ENCODE results near the gene CTBP2. TPM values are rescaled to one million over a fixed set of nuclear protein-coding genes. Genes with fewer than 3 reads are reported as not detected.

Gene CTBP2
- total RNA-seq, 1 experiment from 2014 or later: 125 TPM

- H3K27ac ChIP-seq (ENCODE audit: low read length): no peak overlapping the region
- H3K4me1 ChIP-seq (ENCODE audit: control insufficient read depth, insufficient read depth, low read length): peaks cover 15% of the 10 kb centered on the region
- TF ChIP-seq CTCF (IDR thresholded peaks at IDR 0.05) (no peak), SIN3A (IDR thresholded peaks at IDR 0.05; ENCODE audit: borderline replicate concordance, insufficient read depth, low read depth, low read length) (no peak), TCF7L2 (IDR thresholded peaks at IDR 0.05; ENCODE audit: low read depth, low read length) (no peak), POLR2AphosphoS5 (IDR thresholded peaks at IDR 0.05; ENCODE audit: low read depth, low read length) (no peak)
- TF ChIP-seq, protein P1, sequence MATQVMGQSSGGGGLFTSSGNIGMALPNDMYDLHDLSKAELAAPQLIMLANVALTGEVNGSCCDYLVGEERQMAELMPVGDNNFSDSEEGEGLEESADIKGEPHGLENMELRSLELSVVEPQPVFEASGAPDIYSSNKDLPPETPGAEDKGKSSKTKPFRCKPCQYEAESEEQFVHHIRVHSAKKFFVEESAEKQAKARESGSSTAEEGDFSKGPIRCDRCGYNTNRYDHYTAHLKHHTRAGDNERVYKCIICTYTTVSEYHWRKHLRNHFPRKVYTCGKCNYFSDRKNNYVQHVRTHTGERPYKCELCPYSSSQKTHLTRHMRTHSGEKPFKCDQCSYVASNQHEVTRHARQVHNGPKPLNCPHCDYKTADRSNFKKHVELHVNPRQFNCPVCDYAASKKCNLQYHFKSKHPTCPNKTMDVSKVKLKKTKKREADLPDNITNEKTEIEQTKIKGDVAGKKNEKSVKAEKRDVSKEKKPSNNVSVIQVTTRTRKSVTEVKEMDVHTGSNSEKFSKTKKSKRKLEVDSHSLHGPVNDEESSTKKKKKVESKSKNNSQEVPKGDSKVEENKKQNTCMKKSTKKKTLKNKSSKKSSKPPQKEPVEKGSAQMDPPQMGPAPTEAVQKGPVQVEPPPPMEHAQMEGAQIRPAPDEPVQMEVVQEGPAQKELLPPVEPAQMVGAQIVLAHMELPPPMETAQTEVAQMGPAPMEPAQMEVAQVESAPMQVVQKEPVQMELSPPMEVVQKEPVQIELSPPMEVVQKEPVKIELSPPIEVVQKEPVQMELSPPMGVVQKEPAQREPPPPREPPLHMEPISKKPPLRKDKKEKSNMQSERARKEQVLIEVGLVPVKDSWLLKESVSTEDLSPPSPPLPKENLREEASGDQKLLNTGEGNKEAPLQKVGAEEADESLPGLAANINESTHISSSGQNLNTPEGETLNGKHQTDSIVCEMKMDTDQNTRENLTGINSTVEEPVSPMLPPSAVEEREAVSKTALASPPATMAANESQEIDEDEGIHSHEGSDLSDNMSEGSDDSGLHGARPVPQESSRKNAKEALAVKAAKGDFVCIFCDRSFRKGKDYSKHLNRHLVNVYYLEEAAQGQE (IDR thresholded peaks at IDR 0.05; ENCODE audit: insufficient read depth in 1 of 2, low read depth in 2 of 2, low read length in 1 of 2): no peak
- DNase-seq (ENCODE audit: low read depth, low spot score) (no peak), ATAC-seq (no peak)
- intact Hi-C loops (cut with micrococcal nuclease; ENCODE audit: unreplicated experiment) (no loop called here), in situ Hi-C loops (cut with HindIII; ENCODE audit: low pct_unique_long_range_greater_than_20kb, low sequenced_read_pairs) (no loop called here)
- H3K27me3 ChIP-seq (ENCODE audit: control insufficient read depth, insufficient read depth, low read length): no peaks in the 10 kb centered on the region
- ChIA-PET CTCF (interaction anchor here (0.7 kb wide), 1 partner anchor 10 kb away, joined by 3 read pairs; no protein-coding TSS in a partner anchor), POLR2A (interaction anchor here (0.6 to 0.7 kb wide), 2 partner anchors 28 to 564 kb away, joined by 5 to 6 read pairs; no protein-coding TSS in a partner anchor)
- H3K9me3 ChIP-seq (ENCODE audit: control insufficient read depth, insufficient read depth, low read depth, low read length): no peaks in the 10 kb centered on the region
- H3K4me3 ChIP-seq (ENCODE audit: low read depth in 2 of 2, low read length in 2 of 2): no peak overlapping the region
- no TSS peak for BruUV-seq (replicated peaks)
- H3K36me3 ChIP-seq (ENCODE audit: control insufficient read depth, insufficient read depth, low read length): no peaks in the 10 kb centered on the region
Observed at GRCh38 chr10:125079091-125079600, 81.2 kb downstream of the CTBP2 start.

DNA sequence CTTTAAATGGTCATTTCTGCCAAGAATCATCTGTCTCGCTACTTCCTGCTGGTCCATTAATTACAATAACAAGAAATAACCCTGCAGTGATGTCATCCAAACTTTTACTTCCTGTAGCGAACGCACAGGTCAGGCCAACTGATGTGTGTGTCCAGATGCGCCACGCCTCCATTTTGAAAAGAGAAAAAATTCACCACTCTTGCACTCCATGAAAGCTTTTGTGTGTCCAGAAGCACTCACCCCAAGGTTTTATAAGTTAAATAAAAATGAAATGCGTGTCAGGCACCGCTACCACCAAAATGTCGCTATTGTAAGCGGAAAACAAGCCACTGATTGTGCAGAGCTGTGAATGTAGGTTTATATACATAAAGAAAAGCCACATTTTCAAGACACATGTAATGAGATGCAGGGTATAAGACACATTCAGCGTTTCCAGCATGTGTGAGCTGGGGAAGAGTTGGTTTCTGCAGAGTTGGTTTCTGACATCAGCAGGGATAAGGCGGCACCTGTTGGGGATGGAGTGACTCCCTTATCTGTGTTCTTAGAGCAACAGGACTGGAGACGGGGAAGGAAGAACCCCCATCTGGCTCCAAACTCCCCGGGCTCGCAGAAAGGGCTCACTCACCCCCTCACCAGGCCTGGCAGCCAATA, 83.3 kb downstream of the CTBP2 start:
- Histone ChIP-seq H3K36me3 (ENCODE audit: control insufficient read depth, insufficient read depth, low read length) (peaks cover 3% of the 10 kb centered on the region; the same call in 1 of the 2 replicates), H3K4me1 (ENCODE audit: control insufficient read depth, insufficient read depth, low read length) (no peaks in the 10 kb centered on the region), H3K27me3 (ENCODE audit: control insufficient read depth, insufficient read depth, low read length) (no peaks in the 10 kb centered on the region), H3K4me3 (ENCODE audit: low read depth in 2 of 2, low read length in 2 of 2) (no peak overlapping the region), H3K9me3 (ENCODE audit: control insufficient read depth, insufficient read depth, low read depth, low read length) (no peaks in the 10 kb centered on the region), H3K27ac (ENCODE audit: low read length) (no peak overlapping the region)
- ATAC-seq: no peak
- intact Hi-C loops (cut with micrococcal nuclease; ENCODE audit: unreplicated experiment): no loop called here
- ChIA-PET CTCF (interaction anchor here (1.0 kb wide), 1 partner anchor 29 kb away, joined by 3 read pairs; no protein-coding TSS in a partner anchor), POLR2A (no interaction called here)
- in situ Hi-C loops (cut with HindIII; ENCODE audit: low pct_unique_long_range_greater_than_20kb, low sequenced_read_pairs): no loop called here
- DNase-seq (ENCODE audit: low read depth, low spot score): no peak
- TF ChIP-seq TCF7L2 (IDR thresholded peaks at IDR 0.05; ENCODE audit: low read depth, low read length) (no peak), CTCF (IDR thresholded peaks at IDR 0.05) (no peak), POLR2AphosphoS5 (IDR thresholded peaks at IDR 0.05; ENCODE audit: low read depth, low read length) (no peak), SIN3A (IDR thresholded peaks at IDR 0.05; ENCODE audit: borderline replicate concordance, insufficient read depth, low read depth, low read length) (no peak)
- TF ChIP-seq, protein P1 (IDR thresholded peaks at IDR 0.05; ENCODE audit: insufficient read depth in 1 of 2, low read depth in 2 of 2, low read length in 1 of 2): no peak
- no TSS peak for BruUV-seq (replicated peaks)

Data from Panc1 (cell line).